Measurements from ENCODE around the gene NUDT17.

- TF ChIP-seq, protein P1, sequence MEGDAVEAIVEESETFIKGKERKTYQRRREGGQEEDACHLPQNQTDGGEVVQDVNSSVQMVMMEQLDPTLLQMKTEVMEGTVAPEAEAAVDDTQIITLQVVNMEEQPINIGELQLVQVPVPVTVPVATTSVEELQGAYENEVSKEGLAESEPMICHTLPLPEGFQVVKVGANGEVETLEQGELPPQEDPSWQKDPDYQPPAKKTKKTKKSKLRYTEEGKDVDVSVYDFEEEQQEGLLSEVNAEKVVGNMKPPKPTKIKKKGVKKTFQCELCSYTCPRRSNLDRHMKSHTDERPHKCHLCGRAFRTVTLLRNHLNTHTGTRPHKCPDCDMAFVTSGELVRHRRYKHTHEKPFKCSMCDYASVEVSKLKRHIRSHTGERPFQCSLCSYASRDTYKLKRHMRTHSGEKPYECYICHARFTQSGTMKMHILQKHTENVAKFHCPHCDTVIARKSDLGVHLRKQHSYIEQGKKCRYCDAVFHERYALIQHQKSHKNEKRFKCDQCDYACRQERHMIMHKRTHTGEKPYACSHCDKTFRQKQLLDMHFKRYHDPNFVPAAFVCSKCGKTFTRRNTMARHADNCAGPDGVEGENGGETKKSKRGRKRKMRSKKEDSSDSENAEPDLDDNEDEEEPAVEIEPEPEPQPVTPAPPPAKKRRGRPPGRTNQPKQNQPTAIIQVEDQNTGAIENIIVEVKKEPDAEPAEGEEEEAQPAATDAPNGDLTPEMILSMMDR (IDR thresholded peaks at IDR 0.05), result no peak
- TF ChIP-seq POLR2A (IDR thresholded peaks at IDR 0.05), result no peak
These were observed 21.0 kb upstream of the NUDT17 start for GRCh38 chr1:145824499-145824842.
